HepG2 (cell line): Measurements from ENCODE around the gene MAN1B1. TPM values are rescaled to one million over a fixed set of nuclear protein-coding genes. Genes with fewer than 3 reads are reported as not detected.
A peak's percentile ranks its signal among the peaks of the same experiment; 100 is the strongest.

Experiments
- AGO1 ChIP-seq: fragments of 200-400 bp; formaldehyde crosslinking; IDR thresholded peaks from 2 replicates; pipeline ENCODE4 v1.6.1; 2017; ENCODE audit warnings: mild to moderate bottlenecking, low read depth, low read length, moderate library complexity; ENCODE audit not compliant: poor library complexity, severe bottlenecking
- ATF7-NPFF ChIP-seq: sonication (generic); formaldehyde crosslinking; IDR thresholded peaks from 2 replicates; pipeline ENCODE4 v1.8.1; 2023; ENCODE audit warnings: mild to moderate bottlenecking, low read depth, missing genetic modification reagents, moderate library complexity
- KDM6A ChIP-seq: IDR thresholded peaks from 2 replicates; pipeline ENCODE4 v1.6.1; 2016; ENCODE audit warnings: low read depth
- MIER3 ChIP-seq: IDR thresholded peaks from 2 replicates; pipeline ENCODE4 v1.6.1; 2016; ENCODE audit warnings: missing compliant biosample characterization, borderline replicate concordance
- PAX8 ChIP-seq: sonication (generic); formaldehyde crosslinking; IDR thresholded peaks from 2 replicates; pipeline ENCODE4 v1.8.0; 2022; ENCODE audit warnings: mild to moderate bottlenecking, missing genetic modification reagents, borderline replicate concordance
- PHB2 ChIP-seq: fragments of 450-650 bp; IDR thresholded peaks from 2 replicates; pipeline ENCODE4 v1.6.1; 2018; ENCODE audit not compliant: partially characterized antibody
- SOX6 ChIP-seq, 2 experiments: fragments of 450-650 bp in 1 of 2; sonication (generic) in 1 of 2; formaldehyde crosslinking in 1 of 2; IDR thresholded peaks; 2 replicates each; pipeline versions ENCODE4 v1.4.0 to v1.6.1; 2017 to 2020; ENCODE audit warnings: antibody characterized with exemption in 1 of 2, mild to moderate bottlenecking in 1 of 2, missing genetic modification reagents in 1 of 2
- STAG1 ChIP-seq: sonication (generic); formaldehyde crosslinking; IDR thresholded peaks from 2 replicates; pipeline ENCODE4 v1.4.0; 2020; ENCODE audit warnings: missing genetic modification reagents
- SUZ12 ChIP-seq: fragments of 150-350 bp; IDR thresholded peaks from 2 replicates; pipeline ENCODE4 v1.6.1; 2014; ENCODE audit warnings: low read depth, low read length
- ZBTB1 ChIP-seq: sonication (generic); formaldehyde crosslinking; IDR thresholded peaks from 2 replicates; pipeline ENCODE4 v1.4.0; 2020; ENCODE audit warnings: missing genetic modification reagents, borderline replicate concordance
- ZFP41 ChIP-seq: sonication (generic); formaldehyde crosslinking; IDR thresholded peaks from 2 replicates; pipeline ENCODE4 v1.4.0; 2020; ENCODE audit warnings: mild to moderate bottlenecking, missing genetic modification reagents, borderline replicate concordance
- ZNF138 ChIP-seq: sonication (generic); formaldehyde crosslinking; IDR thresholded peaks from 2 replicates; pipeline ENCODE4 v1.5.0; 2020; ENCODE audit warnings: mild to moderate bottlenecking, low read depth, missing genetic modification reagents
- ZNF232 ChIP-seq: sonication (generic); formaldehyde crosslinking; IDR thresholded peaks from 2 replicates; pipeline ENCODE4 v1.4.0; 2020; ENCODE audit warnings: missing genetic modification reagents, borderline replicate concordance
- ZNF263 ChIP-seq: sonication (generic); formaldehyde crosslinking; IDR thresholded peaks from 2 replicates; pipeline ENCODE4 v1.4.0; 2020; ENCODE audit warnings: missing genetic modification reagents
- ZNF598 ChIP-seq: sonication (generic); formaldehyde crosslinking; IDR thresholded peaks from 2 replicates; pipeline ENCODE4 v1.5.1; 2020; ENCODE audit warnings: mild to moderate bottlenecking, missing genetic modification reagents, borderline replicate concordance
- ZNF772 ChIP-seq: sonication (generic); formaldehyde crosslinking; IDR thresholded peaks from 2 replicates; pipeline ENCODE4 v1.5.0; 2020; ENCODE audit warnings: mild to moderate bottlenecking, missing genetic modification reagents
- ZNF773 ChIP-seq: sonication (generic); formaldehyde crosslinking; IDR thresholded peaks from 2 replicates; pipeline ENCODE4 v1.4.0; 2020; ENCODE audit warnings: missing genetic modification reagents, borderline replicate concordance
- ZNF850 ChIP-seq: sonication (generic); formaldehyde crosslinking; conservative IDR thresholded peaks from 2 replicates; pipeline ENCODE4 v1.9.0; 2021; ENCODE audit warnings: mild to moderate bottlenecking, missing genetic modification reagents
- ZSCAN29 ChIP-seq: sonication (generic); formaldehyde crosslinking; conservative IDR thresholded peaks from 2 replicates; pipeline ENCODE4 v1.4.0; 2020; ENCODE audit warnings: mild to moderate bottlenecking, missing genetic modification reagents
- ZSCAN9 ChIP-seq: IDR thresholded peaks from 2 replicates; pipeline ENCODE4 v1.6.1; 2016; ENCODE audit warnings: borderline replicate concordance
- polyA plus RNA-seq, 8 experiments: library from polyadenylated mRNA; depleted of rRNA in 3 of 8; stranded (reverse) in 7 of 8; unstranded in 1 of 8; fragments of >200 nt; fragmentation: Illumina TruSeq in 4 of 8; extraction: Trizol in 4 of 8; gene quantifications; 2 replicates each; pipeline versions ENCODE4 v1.2.1 to v1.2.3, GENCODE V29; 2011 to 2016; ENCODE audit warnings: low read depth in 4 of 8, missing spikeins in 1 of 8, mixed read lengths in 1 of 8; ENCODE audit not compliant: insufficient read depth in 1 of 8
- total RNA-seq, 5 experiments: library from RNA; depleted of rRNA; stranded (reverse); fragments of >200 nt; fragmentation: Illumina TruSeq; extraction: Trizol; gene quantifications; 2 replicates each; pipeline ENCODE4 v1.2.3, GENCODE V29; 2016; ENCODE audit warnings: low read depth in 1 of 5
- TF ChIP-seq, protein P1 (sequence below): IDR thresholded peaks from 2 replicates; pipeline ENCODE4 v1.6.1; 2016; ENCODE audit warnings: low read depth, borderline replicate concordance
- TF ChIP-seq, protein P2 (sequence below): sonication (generic); formaldehyde crosslinking; IDR thresholded peaks from 2 replicates; pipeline ENCODE4 v1.5.0; 2020; ENCODE audit warnings: missing genetic modification reagents, mild to moderate bottlenecking, borderline replicate concordance
- TF ChIP-seq, protein P3 (sequence below): sonication (generic); formaldehyde crosslinking; IDR thresholded peaks from 2 replicates; pipeline ENCODE4 v1.4.0; 2020; ENCODE audit warnings: missing genetic modification reagents
- TF ChIP-seq, protein P4 (sequence below): sonication (generic); formaldehyde crosslinking; IDR thresholded peaks from 2 replicates; pipeline ENCODE4 v1.8.1; 2023; ENCODE audit warnings: missing genetic modification reagents, mild to moderate bottlenecking, borderline replicate concordance
- TF ChIP-seq, protein P5 (sequence below): sonication (generic); formaldehyde crosslinking; IDR thresholded peaks from 2 replicates; pipeline ENCODE4 v1.4.0; 2020; ENCODE audit warnings: mild to moderate bottlenecking, missing genetic modification reagents

The MAN1B1 gene
- total and polyA plus RNA-seq, 2 of the 13 experiments (the other 11 are each of a cell fraction or from before 2014, with no cell fraction given) = 48.9 to 59.5 TPM

DNA sequence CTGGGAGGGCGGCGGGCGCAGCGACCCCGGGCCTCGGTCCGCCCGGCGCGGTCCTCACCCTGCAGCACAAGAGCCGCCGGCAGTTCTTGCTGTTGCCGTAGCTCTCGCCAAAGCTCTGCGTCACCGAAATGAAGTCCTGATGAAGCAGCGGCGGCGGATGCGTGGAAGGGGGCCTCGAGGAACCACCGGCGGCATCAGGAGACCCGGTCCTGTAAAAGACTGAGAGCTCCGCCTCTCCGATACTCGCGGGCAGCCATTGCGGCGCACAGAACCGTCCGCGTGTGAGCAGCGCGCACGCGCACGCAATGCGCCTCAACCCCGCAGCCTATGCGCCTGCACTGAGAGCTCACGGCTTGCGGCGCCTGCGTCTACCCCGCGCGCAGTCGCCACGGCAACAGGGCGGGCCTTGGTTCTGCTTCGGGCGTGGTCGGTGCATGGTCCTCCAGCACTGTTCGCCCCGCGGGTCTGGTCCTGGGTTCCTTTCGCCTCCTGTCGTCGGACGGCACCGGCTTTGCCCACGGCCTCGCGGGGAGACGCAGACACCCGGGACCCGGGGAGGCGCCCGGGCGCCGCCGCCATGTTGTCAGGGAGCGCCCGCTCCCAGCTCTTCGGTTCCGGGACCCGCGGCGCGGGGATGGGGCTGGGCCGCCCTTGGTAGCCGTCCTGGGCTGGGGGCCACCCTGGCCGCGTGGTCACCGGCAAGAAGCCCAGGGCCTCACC lies 42.8 kb downstream of the MAN1B1 start (continued):
- TF ChIP-seq ZNF232 = peak; percentile 39; the same call in 1 of the 2 replicates
- no peak; the same call in 1 of the 2 replicates for TF ChIP-seq ZNF773 (CRISPR knock-in tag)
- 0 out of 2 replicates have a peak, but pooled peaks have one; percentile 11 for TF ChIP-seq ZNF598 (CRISPR knock-in tag)
- peak; percentile 56 for TF ChIP-seq ATF7-NPFF
- TF ChIP-seq, protein P1, sequence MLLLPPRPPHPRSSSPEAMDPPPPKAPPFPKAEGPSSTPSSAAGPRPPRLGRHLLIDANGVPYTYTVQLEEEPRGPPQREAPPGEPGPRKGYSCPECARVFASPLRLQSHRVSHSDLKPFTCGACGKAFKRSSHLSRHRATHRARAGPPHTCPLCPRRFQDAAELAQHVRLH (CRISPR knock-in tag) = peak; percentile 61; the same call in 1 of the 2 replicates
- TF ChIP-seq, protein P2, sequence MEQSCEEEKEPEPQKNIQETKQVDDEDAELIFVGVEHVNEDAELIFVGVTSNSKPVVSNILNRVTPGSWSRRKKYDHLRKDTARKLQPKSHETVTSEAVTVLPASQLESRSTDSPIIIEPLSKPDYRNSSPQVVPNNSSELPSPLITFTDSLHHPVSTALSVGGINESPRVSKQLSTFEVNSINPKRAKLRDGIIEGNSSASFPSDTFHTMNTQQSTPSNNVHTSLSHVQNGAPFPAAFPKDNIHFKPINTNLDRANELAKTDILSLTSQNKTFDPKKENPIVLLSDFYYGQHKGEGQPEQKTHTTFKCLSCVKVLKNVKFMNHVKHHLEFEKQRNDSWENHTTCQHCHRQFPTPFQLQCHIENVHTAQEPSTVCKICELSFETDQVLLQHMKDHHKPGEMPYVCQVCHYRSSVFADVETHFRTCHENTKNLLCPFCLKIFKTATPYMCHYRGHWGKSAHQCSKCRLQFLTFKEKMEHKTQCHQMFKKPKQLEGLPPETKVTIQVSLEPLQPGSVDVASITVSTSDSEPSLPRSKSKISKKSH = peak; percentile 64; the same call in 1 of the 2 replicates
- peak; percentile 88 for TF ChIP-seq AGO1
- TF ChIP-seq SOX6 (IDR thresholded peaks at IDR 0.05) = no peak
- TF ChIP-seq SOX6 (CRISPR knock-in tag; IDR thresholded peaks at IDR 0.05) = no peak
- TF ChIP-seq ZNF772 (CRISPR knock-in tag) = peak; percentile 46; the same call in 1 of the 2 replicates
- TF ChIP-seq ZSCAN9 (CRISPR knock-in tag) = no peak; the same call in 1 of the 2 replicates
- 0 out of 2 replicates have a peak, but pooled peaks have one; percentile 17 for TF ChIP-seq ZBTB1
- TF ChIP-seq KDM6A (CRISPR knock-in tag) = no peak
- no peak for TF ChIP-seq ZNF263 (CRISPR knock-in tag)
- no peak for TF ChIP-seq ZSCAN29 (CRISPR knock-in tag)
- peak; percentile 39; the same call in 1 of the 2 replicates for TF ChIP-seq MIER3 (CRISPR knock-in tag)
- TF ChIP-seq ZFP41 = peak; percentile 21; the same call in 1 of the 2 replicates
- peak; percentile 50; the same call in 1 of the 2 replicates for TF ChIP-seq ZNF138
- TF ChIP-seq, protein P3, sequence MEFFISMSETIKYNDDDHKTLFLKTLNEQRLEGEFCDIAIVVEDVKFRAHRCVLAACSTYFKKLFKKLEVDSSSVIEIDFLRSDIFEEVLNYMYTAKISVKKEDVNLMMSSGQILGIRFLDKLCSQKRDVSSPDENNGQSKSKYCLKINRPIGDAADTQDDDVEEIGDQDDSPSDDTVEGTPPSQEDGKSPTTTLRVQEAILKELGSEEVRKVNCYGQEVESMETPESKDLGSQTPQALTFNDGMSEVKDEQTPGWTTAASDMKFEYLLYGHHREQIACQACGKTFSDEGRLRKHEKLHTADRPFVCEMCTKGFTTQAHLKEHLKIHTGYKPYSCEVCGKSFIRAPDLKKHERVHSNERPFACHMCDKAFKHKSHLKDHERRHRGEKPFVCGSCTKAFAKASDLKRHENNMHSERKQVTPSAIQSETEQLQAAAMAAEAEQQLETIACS = peak; percentile 94
- TF ChIP-seq, protein P4, sequence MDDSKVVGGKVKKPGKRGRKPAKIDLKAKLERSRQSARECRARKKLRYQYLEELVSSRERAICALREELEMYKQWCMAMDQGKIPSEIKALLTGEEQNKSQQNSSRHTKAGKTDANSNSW = no peak; the same call in 1 of the 2 replicates
- TF ChIP-seq STAG1 (CRISPR knock-in tag) = no peak
- no peak for TF ChIP-seq PHB2
- TF ChIP-seq, protein P5, sequence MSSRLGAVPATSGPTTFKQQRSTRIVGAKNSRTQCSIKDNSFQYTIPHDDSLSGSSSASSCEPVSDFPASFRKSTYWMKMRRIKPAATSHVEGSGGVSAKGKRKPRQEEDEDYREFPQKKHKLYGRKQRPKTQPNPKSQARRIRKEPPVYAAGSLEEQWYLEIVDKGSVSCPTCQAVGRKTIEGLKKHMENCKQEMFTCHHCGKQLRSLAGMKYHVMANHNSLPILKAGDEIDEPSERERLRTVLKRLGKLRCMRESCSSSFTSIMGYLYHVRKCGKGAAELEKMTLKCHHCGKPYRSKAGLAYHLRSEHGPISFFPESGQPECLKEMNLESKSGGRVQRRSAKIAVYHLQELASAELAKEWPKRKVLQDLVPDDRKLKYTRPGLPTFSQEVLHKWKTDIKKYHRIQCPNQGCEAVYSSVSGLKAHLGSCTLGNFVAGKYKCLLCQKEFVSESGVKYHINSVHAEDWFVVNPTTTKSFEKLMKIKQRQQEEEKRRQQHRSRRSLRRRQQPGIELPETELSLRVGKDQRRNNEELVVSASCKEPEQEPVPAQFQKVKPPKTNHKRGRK = no peak
- no peak for TF ChIP-seq ZNF850
- TF ChIP-seq PAX8 (CRISPR knock-in tag) = 0 out of 2 replicates have a peak, but pooled peaks have one; percentile 43
- no peak for TF ChIP-seq SUZ12
